Esophagus squamous epithelium (tissue), 5 donors: ENCODE data around the gene ALPP. TPM values are rescaled to one million over a fixed set of nuclear protein-coding genes. Genes with fewer than 3 reads are reported as not detected.
"Not testable (repeated sequence)": the region's sequence is repeated elsewhere in the genome, so short reads cannot be mapped to it uniquely, and the experiment has no call there.

ENCODE experiments used
- DNase-seq: peaks from one replicate; lab custom pipeline; 2025; lab: John Stamatoyannopoulos, UW
- H3K27ac ChIP-seq, 4 donors: fragments of 200-600 bp; sonication (generic); one replicate each; pipeline ENCODE4 v1.5.1; 2016 to 2019; ENCODE audit warnings: mild to moderate bottlenecking in 1 of 4
- H3K27me3 ChIP-seq, 4 donors: fragments of 200-600 bp; sonication (generic); 1 replicate in 3 of 4; 2 replicates in 1 of 4; pipeline versions ENCODE4 v1.5.1 to v1.6.0; 2017 to 2021; ENCODE audit warnings: antibody characterized with exemption in 1 of 4
- H3K36me3 ChIP-seq, 3 donors: fragments of 200-600 bp; sonication (generic); one replicate each; pipeline ENCODE4 v1.5.1; 2016 to 2019
- H3K4me1 ChIP-seq, 3 donors: fragments of 200-600 bp; sonication (generic); one replicate each; pipeline ENCODE4 v1.5.1; 2017 to 2019
- H3K4me3 ChIP-seq, 4 donors: fragments of 200-600 bp; sonication (generic); 1 replicate in 3 of 4; 2 replicates in 1 of 4; pipeline ENCODE4 v1.5.1; 2016 to 2019; ENCODE audit warnings: mild to moderate bottlenecking in 2 of 4, moderate library complexity in 1 of 4
- H3K9me3 ChIP-seq, 3 donors: fragments of 200-600 bp; sonication (generic); one replicate each; pipeline ENCODE4 v1.5.1; 2016 to 2019
- POLR2A ChIP-seq, 4 donors: fragments of 450-650 bp; IDR thresholded peaks; one replicate each; pipeline ENCODE4 v1.6.1; 2017; ENCODE audit warnings: antibody characterized with exemption in 4 of 4, mild to moderate bottlenecking in 4 of 4, moderate library complexity in 3 of 4
- WGBS, 2 donors: methylation state at CpG; one replicate each; pipeline ENCODE4 v1.1.5; 2018; 5-methylcytosine and 5-hydroxymethylcytosine counted together
- intact Hi-C: fragments of 100-400 bp; cut with DNase I; formaldehyde crosslinking; loops from one replicate; pipeline ENCODE4 v1.15.0; 2022
- small RNA-seq, 4 donors: library from RNA; depleted of rRNA; stranded (forward); fragments of <200 nt; gene quantifications; one replicate each; pipeline ENCODE3, GENCODE V24; 2016
- total RNA-seq, 4 donors: library from RNA; depleted of rRNA; stranded (reverse); fragments of >200 nt; gene quantifications; one replicate each; pipeline ENCODE4 v1.1.0, GENCODE V29; 2016
- TF ChIP-seq, protein P1 (sequence below), 6 experiments: fragments of 450-650 bp in 4 of 6; fragments of 200-600 bp in 2 of 6; sonication (generic) in 2 of 6; IDR thresholded peaks; one replicate each; pipeline ENCODE4 v1.5.1; 2016 to 2019; ENCODE audit warnings: antibody characterized with exemption in 6 of 6, mild to moderate bottlenecking in 4 of 6, moderate library complexity in 4 of 6
- donor health status: DM: yes; HTN: yes; CAD: no.

ALPP gene
- total RNA-seq, 4 donors from 2014 or later, result not detected

DNA sequence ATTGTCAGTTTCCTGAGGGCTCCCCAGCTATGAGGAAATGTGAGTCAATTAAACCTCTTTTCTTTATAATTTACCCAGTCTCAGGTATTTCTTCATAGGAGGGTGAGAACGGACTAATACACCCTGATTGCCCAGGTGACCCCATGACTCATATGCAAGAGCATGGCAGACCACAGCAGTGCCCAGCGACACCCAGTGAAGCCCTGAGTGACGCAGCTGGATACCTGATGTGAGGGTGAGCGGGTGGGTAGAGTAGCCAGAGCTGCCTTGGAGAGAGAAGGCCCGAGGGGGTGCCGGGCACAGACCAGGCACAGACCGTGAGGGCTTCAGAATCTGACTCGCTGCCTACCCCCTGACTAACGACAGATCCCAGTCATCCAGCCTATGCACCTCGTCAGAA lies 43.5 kb downstream of the ALPP start:
- Histone ChIP-seq H3K4me1 (peaks cover 23 to 31% (median 23%) of the 10 kb centered on the region in 3 donors), H3K27ac (no peak overlapping the region), H3K4me3 (no peak overlapping the region), H3K27me3 (peaks cover 10 to 87% (median 16%) of the 10 kb centered on the region in 4 donors), H3K9me3 (no peaks in the 10 kb centered on the region), H3K36me3 (no peaks in the 10 kb centered on the region)
- no peak for TF ChIP-seq POLR2A (IDR thresholded peaks at IDR 0.05)
- TF ChIP-seq, protein P1, sequence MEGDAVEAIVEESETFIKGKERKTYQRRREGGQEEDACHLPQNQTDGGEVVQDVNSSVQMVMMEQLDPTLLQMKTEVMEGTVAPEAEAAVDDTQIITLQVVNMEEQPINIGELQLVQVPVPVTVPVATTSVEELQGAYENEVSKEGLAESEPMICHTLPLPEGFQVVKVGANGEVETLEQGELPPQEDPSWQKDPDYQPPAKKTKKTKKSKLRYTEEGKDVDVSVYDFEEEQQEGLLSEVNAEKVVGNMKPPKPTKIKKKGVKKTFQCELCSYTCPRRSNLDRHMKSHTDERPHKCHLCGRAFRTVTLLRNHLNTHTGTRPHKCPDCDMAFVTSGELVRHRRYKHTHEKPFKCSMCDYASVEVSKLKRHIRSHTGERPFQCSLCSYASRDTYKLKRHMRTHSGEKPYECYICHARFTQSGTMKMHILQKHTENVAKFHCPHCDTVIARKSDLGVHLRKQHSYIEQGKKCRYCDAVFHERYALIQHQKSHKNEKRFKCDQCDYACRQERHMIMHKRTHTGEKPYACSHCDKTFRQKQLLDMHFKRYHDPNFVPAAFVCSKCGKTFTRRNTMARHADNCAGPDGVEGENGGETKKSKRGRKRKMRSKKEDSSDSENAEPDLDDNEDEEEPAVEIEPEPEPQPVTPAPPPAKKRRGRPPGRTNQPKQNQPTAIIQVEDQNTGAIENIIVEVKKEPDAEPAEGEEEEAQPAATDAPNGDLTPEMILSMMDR (IDR thresholded peaks at IDR 0.05), result no peak
- intact Hi-C loops, result no loop called here
- DNase-seq, result no peak
- WGBS, 2 donors, result 83 to 97% methylated on average over 7 to 9 of the region's 10 CpGs

DNA sequence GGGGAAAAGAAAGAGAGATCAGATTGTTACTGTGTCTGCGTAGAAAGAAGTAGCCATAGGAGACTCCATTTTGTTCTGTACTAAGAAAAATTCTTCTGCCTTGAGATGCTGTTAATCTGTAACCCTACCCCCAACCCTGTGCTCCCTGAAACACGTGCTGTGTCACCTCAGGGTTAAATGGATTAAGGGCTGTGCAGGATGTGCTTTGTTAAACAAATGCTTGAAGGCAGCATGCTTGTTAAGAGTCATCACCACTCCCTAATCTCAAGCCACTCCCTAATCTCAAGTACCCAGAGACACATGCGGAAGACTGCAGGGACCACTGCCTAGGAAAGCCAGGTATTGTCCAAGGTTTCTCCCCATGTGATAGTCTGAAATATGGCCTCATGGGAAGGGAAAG lies 44.4 kb downstream of the ALPP start:
- H3K27ac ChIP-seq, DNase-seq, H3K4me3 ChIP-seq, H3K9me3 ChIP-seq, intact Hi-C loops, H3K36me3 ChIP-seq: not testable (repeated sequence)
- peaks cover 23 to 31% (median 23%) of the 10 kb centered on the region in 3 donors for H3K4me1 ChIP-seq
- peaks cover 10 to 87% (median 16%) of the 10 kb centered on the region in 4 donors for H3K27me3 ChIP-seq
- WGBS, 2 donors, result 43 to 75% methylated on average over 2 to 3 of the region's 3 CpGs

DNA sequence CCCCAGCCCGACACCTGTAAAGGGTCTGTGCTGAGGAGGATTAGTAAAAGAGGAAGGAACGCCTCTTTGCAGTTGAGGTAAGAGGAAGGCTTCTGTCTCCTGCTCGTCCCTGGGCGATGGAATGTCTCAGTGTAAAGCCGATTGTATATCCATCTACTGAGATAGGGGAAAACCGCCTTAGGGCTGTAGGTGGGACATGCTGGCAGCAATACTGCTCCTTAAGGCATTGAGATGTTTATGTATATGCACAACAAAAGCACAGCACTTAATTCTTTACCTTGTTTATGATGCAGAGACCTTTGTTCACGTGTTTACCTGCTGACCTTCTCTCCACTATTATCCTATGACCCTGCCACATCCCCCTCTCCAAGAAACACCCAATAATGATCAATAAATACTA lies 44.9 kb downstream of the ALPP start:
- 24 to 48% methylated on average over 6 to 7 of the region's 7 CpGs for WGBS, 2 donors
- H3K4me1 ChIP-seq, result peaks cover 23 to 30% (median 23%) of the 10 kb centered on the region in 3 donors
- H3K4me3 ChIP-seq, H3K36me3 ChIP-seq, intact Hi-C loops, H3K9me3 ChIP-seq, DNase-seq, H3K27ac ChIP-seq: not testable (repeated sequence)
- peaks cover 10 to 86% (median 14%) of the 10 kb centered on the region in 4 donors for H3K27me3 ChIP-seq

DNA sequence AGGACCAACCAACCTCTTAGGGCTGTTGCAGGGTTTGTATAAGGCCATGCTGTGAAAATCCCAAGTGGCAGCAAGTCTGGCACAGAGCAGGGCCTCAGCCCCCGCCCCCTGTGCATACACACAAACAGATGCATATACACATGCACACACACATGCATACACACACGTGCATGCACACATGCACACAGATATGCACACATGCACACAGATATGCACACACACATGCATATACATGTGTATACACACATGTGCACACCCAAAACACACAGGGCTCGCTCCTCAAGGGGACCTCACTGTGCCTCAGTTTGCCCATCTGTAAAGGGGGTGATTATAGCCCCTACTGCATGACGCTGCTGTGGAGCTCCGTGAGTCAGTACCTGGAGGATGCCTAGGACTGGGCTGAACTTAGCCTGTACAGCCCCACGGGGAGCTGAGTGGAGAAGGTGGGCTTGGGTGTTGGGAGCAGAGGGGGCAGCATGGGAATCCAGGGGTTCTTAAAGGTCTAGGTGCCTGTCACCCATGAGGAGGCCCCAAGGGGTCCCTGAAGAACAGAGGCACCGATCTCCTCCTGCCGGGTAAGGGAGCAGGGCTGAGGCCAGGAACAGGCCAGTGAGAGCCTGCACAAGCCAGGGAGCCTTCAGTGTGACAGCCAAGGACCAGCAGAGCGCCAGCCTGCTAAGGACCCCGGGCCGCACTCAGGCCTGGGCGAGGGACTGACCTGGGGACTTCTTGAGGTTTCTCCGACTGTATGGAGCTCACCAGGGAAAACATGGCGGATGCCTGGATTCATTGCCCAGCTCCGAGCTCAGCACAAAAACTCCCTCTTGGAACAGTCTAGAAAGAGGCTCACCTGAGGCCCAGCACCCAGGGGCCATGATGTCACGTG lies 53.4 kb downstream of the ALPP start:
- H3K4me1 ChIP-seq, result no peaks in the 10 kb centered on the region
- WGBS, 2 donors, result 83 to 87% methylated on average over 5 to 12 of the region's 16 CpGs
- intact Hi-C loops, result loop anchor here (10.0 kb wide), 1 partner anchor 527 kb away; no protein-coding TSS in a partner anchor
- no peaks in the 10 kb centered on the region for H3K36me3 ChIP-seq
- no peaks in the 10 kb centered on the region for H3K9me3 ChIP-seq
- no peak overlapping the region for H3K27ac ChIP-seq
- no peak for DNase-seq
- H3K27me3 ChIP-seq, result peaks cover 0 to 23% (median 0%) of the 10 kb centered on the region in 4 donors
- TF ChIP-seq POLR2A (IDR thresholded peaks at IDR 0.05), result no peak
- TF ChIP-seq, protein P1 (IDR thresholded peaks at IDR 0.05), result no peak
- no peak overlapping the region for H3K4me3 ChIP-seq

Small RNA genes lying within 50 kb of the gene (small RNA-seq; reads per million reads assigned to genes)
- 0 reads per million in 4 donors for gene AC068134.3
- gene AC068134.4, result 0 reads per million in 4 donors

Other genes with a start within 250 kb of the ALPP start
- not detected for gene ALPG, start 28.1 kb downstream of the ALPP start, total RNA-seq
- not detected for gene ALPI, start 77.4 kb downstream of the ALPP start, total RNA-seq
- under 1 TPM in 1 of 4 donors, not detected in 3; 0.19 TPM for gene ECEL1, start 109.1 kb downstream of the ALPP start, total RNA-seq
- gene PRSS56, start 141.6 kb downstream of the ALPP start, total RNA-seq, result not detected
- not detected for gene CHRND, start 147.4 kb downstream of the ALPP start, total RNA-seq
- not detected for gene CHRNG, start 160.9 kb downstream of the ALPP start, total RNA-seq
- gene TIGD1, start 171.8 kb downstream of the ALPP start, total RNA-seq, result 1 to 10 TPM; 1.2 to 7.1 (median 3.2) TPM
- gene EIF4E2, start 171.9 kb downstream of the ALPP start, total RNA-seq, result 10 to 100 TPM; 34.7 to 81.3 (median 58.0) TPM